Activated T-cell treated with anti-CD3 and anti-CD28 coated beads for 24 hours (primary cell): Measurements from ENCODE around the gene AHNAK.
"Not testable (repeated sequence)": the region's sequence is repeated elsewhere in the genome, so short reads cannot be mapped to it uniquely, and the experiment has no call there.

ENCODE experiments used
- DNase-seq: peaks from one replicate; pipeline ENCODE4 v3.0.0-alpha.2; 2020; ENCODE audit warnings: low read depth

Gene AHNAK

DNA sequence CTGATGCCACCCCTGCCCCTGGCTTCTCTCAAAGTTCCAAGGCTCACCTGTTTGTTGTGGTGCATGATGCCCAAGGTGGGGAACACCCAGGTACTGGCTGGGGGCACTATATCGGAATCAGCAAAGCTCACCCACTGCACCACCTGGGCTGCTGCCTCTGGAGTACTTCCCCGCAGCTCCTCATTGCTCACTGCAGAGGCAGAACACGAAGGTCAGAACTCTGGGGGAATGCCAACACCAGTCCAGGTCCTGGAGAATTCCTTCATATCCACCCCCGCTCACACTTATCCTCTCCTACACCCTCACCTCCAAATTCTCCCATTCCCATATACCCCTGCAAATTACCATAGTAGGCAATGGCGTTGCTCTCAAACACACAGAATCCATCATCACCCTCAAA, 24.9 kb upstream of the AHNAK start:
- DNase-seq, result not testable (repeated sequence)

DNA sequence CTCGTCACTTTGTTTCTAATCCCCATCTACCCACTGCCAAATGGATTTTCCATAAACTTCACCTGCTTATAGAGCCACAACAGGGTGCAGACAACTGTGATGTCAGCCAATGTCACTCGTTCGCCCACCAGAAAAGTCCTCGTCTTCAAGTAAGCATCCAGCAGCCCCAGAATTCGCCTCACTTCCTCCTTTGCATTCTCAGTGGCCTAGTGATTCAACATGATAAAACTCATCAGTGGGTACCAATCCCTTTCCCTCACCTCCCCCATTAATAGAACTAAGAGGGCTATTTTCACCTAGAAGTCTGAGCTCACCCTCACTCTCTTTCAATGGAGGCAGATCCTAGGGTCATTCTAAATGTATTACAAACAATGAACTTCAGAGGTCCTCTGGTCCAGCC, 24.3 kb upstream of the AHNAK start:
- DNase-seq, result not testable (repeated sequence)

DNA sequence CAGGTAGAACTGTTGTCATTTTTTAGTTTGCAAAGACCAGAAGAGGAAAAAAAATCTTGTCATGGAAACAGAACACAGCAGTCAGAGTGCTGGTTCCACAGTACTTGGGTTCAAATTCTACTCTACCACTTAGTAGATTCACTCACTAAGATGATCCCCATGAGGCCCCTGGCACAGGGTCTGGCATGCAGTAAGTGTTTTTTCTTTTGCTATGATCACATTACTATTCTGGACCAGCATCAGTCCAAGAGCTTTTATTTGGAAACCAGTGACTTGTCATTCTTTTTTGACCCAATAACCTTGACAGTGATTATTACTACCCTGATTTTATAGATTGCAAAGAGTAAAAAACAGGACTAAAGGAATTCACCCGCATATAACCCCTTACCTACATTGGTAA, 23.0 kb upstream of the AHNAK start:
- no peak for DNase-seq

DNA sequence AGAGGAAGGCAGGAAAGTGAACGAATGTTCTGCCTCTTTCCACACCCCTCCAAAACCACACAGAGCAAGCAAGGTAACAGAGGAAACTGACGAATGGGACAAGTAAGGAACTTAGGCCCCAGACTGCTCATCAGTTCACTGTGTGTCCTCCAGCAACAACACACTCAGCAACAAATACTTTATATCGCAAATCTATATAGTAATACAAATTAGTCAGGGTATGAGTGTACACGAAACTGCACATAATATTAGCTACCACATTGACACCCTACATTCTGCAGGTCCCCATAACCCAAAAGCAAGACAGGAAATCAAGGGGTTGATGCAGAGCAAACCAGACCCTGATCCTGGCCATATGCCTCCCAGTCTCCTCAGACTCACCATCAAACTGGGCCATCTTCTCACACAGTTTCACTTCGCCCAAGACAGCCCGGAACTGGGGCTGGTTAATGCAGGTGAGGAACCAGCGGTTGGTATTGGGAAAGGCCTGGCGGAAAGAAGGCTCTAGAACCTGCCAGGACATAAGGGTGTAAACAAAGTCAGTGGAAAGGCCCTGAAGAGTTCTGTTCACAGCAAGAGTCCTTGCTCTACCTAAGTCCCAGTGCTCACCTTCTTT, 20.5 kb upstream of the AHNAK start:
- DNase-seq, result no peak

DNA sequence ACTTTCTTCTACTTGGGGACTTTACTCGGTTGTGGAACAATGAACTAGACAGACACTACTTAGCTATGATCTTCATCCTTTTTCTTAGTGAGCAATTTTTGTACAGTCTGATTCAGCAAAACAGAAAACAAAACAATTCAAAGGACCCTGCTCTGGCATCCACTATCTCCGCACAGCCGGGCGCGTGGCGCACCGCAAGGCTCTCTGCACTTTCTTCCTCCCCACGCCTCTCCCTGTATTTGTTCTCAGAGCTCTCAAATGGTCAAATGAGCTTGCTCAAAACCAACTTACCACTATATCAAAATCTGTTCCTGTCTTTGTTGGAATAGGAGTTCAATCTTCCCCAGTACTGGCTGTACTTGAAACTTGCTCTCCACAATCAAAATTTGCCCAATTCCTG, 19.6 kb upstream of the AHNAK start:
- DNase-seq, result no peak

DNA sequence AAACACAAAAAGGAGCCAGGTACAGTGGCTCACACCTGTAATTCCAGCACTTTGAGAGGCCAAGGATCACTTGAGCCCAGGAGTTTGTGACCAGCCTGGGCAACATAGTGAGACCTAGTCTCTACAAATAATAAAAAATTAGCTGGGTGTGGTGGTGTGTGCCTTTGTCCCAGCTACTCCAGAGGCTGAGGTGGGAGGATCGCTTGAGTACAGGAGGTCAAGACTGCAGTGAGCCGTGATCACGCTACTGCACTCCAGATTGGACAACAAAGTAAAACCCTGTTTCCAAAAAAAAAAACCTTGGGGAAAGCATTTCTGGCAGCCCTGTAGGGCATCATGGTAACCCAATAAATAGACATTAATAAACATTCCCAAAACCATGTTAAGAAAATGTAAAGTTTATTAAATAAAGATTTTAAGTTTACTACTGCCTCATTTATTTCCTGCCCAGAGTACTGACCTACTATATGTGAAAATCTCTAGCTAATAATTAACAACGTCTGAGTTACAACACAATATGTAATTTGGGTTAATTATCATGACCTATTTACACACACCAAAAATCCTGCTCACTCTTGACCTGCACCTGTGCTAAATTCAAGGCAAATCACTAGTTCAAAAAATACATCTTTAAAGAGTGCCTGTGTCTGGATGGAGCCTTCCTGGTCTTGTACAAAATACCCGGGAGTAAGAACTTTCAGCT, 18.6 kb upstream of the AHNAK start:
- no peak for DNase-seq

DNA sequence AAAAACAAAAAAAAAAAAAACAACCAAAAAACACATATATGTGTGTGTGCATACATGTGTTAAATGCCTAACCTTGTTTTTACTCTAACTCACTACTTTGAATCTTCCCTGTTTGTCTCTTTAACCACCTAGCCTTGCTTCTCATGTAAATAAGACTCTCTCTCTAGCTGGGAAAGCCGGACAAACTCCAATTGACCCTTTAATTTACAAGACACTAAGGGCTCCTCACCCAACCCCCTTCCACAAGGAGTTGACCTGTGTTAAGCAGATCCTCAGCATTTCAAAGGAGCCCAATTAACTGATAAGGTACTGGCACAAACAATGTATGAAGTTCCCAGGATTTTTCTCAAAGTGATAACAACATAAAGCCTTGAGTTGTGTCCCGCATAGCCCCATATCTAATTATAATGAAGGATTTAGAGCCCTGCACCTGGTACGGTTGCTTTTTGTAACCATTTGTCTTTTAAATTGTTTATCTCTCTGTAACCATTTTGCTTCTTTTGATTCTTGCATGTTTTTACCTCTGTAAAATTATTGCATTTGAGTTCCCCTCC, 15.1 kb upstream of the AHNAK start:
- not testable (repeated sequence) for DNase-seq

DNA sequence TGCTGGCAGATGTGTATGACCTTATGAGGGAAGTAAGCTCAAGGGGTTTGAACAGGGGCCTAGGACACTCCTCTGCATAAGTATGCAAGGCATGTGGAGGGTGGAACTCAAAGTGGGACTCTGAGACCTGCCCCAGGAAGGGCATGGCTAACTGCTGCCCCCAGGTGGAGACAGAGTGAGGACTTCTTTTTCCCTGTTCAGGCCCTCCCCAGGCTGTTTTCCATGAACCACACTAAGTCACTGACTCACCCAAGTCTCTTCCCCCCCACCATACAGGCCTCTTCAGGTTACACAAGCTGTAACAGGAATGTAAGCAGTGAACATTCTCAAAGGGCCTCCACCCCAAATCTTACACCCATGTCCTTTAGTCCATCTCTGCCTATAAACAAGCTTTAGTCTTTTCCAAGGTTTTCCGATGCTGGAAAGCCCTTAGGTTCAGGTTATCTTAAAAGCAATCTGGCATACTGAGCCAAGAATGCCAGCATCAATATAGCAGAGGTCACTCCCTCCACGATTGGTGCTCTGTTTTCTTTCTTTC, 14.0 kb upstream of the AHNAK start:
- no peak for DNase-seq

DNA sequence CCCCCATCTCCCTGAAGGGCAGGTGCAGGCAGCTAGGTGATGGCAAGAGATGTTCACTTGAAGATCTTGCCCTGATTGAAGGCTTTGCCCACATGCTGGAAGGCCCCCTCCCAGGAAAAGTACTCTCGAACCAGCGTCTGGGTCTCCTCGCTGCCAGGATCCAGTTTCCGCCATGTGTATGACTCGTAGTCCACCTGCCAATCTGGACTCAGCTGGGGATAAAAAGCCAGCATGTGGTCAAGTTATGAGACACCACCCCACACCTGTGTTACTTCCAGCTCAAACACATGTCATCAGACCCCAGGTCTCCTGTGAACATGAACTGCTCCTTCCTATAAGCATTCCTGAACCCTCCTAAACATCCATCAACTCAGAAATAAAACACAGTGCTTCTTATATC, 13.0 kb upstream of the AHNAK start:
- not testable (repeated sequence) for DNase-seq

DNA sequence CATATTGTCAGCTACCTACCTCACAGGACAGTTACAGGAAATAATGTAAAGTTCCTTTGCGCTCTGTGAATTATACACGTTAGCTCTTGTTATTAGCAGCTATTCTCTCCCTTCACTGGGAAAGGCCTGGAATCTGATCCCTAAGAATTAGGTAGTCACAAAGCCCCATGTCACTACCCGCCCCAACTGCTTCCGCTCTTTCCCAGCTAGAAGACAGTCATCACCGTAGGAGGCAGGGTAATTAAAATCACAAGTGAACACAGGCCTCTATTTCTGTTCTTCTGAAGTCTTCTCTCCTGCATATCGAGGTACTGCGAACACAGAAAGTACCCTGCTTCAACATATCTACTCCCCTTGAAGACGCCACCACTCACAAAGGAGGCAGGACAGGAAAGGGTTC, 12.6 kb upstream of the AHNAK start:
- no peak for DNase-seq

DNA sequence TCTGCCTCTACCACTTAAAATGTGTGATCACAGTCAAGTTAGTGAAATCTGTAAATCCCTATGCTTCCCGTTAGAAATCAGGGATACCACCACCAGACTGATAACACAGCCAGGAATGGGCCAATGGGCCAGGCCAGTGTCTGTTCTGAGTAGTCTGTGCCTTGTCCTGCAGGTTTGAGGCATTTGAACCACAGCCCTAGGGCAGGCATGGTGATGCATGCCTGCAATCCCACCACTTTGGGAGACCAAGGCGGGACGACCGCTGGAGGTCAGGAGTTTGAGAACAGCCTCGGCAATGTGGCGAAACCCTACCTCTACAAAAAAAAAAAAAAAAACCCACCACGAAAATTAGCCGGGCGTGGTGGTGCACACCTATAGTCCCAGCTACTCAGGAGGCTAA, 12.1 kb upstream of the AHNAK start:
- DNase-seq, result no peak

DNA sequence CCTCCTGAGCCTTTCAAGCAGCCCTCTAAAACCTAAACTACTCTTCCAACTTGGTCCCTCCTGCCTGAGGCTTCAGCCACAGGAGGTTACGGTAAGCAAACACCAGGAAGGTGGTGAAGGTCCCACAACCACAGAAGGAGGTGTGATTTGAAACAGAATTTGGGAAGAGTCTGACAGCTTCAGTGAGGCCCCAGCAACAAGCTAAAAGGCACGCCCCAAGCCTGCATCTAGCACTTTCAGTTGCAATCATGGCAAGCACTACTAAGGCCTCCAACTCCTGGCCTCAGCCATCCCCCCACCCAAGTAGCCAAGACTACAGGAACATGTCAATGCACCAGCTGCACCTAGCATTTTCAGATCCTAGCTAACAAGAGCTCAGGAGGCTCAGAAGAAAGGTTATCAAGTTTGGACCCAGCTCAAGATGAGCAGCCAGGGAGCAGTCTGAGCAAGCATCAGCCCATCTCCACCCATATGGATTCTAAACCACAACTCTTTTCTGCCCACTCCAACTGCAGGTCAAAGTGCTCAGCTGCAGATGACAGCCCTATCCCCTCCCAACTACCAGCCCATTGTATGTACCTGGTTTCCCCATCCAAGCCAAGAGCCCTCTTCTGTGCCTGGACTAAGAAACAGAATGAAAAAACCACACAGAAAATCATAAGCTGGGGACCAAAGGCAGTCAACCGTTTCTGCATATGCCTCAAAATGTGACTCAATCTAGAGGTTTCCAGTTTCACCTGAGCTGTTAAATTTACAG, 10.4 kb upstream of the AHNAK start:
- no peak for DNase-seq

DNA sequence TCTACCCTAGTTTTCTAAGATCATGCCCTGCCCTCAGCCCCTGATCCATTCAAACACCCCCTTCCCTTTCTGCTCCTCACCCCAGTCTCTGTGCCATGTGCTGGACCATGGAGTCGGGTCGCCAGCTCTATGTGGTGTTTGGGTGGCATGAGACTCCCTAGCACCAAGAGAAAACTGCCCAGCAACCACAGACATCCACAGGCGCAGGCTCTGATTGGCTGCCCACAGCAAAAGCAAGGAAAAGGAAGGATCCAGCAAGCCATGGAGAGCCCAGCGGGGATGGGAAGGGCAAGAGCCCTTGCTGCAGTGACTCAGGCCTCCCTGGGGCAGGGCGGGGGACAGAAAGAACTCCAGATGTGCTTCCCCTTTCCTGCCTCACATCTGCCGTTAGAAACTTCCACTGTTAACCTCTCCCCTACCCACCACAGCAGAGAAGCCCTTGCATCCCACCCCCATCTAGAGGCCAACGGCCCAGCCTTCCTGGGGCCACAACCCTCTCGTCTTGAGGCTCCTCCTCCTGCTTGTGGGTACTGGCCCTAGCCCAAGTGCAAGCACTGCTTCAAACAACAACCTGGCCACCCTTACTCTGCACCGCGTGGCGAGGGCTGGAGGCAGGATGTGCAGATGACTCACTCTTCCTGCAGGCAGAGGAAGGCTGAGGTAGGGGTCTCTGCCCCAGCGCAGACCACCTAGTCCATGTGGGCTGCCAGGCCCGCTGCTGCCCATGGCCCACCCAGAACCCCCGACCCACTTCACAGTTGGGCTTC, 9.7 kb upstream of the AHNAK start:
- DNase-seq, result peak; percentile 66

DNA sequence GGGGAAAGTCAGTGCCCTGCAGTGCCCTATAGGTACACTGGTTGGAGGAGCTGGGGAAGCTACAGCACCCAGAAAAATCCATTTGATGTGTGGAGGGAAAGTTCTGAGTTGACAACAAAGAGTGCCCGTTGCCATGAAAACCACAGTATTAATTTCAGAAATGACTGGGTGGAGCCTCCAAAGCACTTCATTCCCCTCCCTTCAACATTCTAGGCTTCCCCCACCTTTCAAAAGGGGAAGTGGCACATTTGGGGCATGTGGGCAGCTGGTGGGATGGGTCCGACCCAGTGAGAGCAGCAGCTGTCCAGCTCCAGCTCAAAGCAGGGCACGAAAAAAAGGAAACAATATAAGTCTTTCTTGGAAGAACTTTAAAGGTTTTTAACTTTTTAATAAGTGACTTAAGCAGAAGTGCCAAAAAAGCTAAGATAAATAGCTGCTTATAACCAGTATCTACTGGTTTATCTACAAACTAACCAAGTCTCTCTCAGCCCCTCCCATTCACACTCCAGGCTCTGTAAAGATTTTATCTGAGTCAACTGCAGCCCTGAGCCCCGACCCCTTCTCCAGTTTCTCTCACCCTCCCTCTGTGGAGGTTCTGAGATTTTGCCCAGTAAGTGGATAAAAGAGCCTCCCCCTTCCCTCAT, 9.0 kb upstream of the AHNAK start:
- no peak for DNase-seq

DNA sequence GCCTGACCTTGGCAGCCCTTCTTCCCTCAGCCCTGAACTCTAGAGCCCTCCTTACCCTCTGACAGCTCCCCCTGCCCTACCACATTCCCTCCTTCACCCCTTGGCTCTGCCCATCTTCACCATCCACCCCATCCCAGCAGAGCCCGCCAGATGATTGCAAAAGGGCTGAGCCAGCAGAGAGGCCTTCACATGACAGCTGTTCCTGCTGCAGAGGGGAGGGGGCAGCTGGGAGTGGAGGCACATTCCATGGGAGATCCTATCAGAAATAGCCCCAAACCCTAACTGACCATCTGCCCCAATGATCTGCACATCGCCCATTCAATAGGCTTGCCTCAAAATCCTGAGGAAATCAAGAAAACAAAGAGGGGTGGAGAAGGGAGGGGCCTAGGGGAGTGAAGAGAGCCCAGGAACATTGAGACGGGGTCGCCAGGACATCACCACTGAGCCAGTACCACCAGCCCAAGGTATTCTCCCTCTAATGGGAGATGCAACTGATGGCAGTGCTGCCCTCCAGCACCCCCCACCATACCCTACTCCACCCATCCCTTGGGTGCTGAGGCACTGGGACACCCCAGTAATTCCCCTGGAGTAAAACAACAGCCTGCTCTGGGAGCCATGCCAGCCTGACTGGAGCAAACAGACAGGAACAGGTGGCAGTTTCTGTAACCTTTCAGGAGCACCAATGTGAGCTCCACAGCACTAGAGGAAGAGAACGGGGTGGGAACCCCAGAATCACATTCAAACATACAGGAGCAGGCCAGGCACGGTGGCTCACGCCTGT, 8.0 kb upstream of the AHNAK start:
- no peak for DNase-seq

DNA sequence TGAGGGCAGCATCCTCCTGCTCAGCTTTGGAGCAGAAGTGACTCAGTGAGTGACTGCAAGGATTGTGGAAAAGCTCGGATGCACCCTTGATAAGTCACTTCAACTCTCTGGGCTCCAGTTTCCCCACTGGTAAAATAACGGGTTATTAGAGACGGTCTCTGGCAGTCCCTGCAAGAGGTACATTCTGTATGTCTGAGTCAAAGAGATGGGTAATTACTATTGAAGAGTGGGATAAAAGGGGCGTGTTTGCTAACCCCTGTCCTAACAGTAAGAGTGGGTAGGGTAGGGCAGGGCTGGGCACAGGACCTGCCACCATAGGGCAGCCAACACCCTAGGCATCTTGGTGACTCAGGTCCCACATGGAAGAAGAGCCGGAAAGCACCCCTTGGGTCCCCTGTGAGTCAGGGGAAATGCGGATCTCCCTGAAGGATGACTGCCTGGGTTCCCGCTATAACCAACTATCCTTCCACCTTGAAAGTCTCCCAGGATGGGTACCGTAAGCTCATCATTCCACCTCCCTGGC, 7.3 kb upstream of the AHNAK start:
- DNase-seq, result no peak

DNA sequence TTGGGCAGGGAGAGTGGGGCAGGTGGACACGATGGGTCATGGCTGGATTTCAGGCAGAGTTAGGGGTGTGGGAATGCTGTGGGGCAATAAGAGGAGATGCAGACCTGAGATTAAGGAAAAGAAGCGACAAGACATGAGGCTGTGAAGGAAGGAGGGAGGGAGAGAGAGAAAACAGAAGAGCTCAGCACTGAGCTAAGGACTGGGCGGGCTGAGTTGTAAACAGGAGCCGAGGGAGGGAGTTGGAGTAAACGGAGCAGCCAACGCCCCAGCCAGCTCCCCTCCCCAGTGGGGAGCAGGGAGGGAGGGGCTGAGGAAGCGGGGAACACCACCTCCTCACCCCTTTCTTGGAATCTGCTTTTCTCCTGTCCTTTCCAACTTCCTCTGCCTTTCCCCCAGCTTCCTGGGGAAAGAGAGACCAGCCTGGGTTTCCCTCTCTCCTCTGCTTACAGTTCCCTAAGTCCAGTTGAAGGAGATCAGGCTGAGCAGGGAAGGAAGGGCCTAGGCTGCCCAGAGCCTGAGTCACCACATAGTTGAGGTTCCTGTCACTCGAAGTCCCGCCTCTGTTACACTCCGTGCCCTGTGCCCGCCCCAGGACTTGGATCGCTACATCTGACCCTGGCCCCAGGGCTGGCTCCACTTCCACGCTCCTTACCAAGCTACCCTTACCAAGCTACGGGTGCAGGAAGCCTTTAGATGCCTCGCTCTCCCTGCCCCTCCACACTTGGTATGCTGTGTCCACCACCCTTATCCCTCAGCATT, 6.7 kb upstream of the AHNAK start:
- no peak for DNase-seq

DNA sequence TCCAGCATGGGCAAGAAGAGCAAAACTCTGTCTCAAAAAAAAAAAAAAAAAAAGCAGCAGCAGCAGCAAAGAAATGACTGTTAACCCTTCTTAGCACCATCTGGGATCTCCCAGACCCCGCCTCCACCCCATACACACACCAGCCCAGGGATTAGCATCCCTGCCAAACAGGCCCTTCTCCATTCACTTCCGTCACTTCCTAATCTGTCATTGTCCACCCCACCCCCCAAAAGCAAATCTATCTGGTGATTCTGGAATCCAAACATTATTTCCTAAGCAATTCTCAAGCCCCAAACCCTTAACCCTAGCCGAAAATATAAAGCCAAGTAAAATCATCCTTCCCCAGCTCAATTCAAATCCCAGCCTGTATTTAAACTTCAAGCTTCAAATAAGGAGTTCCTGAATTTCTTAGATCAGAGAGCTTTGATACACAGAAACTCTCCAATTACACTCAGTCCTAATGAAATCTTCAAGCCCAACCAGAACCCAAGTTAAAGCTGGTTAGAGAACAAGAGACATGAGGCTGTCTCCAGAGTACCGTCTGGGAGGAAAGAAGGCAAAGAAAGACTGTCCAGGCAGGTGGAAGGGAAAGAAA, 6.0 kb upstream of the AHNAK start:
- no peak for DNase-seq

DNA sequence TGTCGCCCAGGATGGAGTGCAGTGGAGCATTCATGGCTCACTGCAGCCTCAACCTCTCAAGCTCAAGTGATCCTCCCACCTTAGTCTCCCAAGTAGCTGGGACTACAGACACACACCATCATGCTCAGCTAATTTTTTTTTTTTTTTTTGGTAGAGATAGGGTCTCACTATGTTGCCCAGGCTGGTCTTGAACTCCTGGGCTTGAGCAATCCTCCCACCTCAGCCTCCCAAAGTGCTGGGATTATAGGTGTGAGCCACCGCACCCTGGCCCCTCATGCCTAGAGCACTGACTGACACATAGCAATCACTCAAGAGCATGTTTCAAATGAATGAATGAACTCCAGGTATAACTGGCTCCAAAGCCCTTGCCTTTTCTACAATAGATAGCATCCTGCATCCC, 3.9 kb upstream of the AHNAK start:
- DNase-seq, result not testable (repeated sequence)
